ENCODE results near the gene AUNIP.

The AUNIP gene

DNA sequence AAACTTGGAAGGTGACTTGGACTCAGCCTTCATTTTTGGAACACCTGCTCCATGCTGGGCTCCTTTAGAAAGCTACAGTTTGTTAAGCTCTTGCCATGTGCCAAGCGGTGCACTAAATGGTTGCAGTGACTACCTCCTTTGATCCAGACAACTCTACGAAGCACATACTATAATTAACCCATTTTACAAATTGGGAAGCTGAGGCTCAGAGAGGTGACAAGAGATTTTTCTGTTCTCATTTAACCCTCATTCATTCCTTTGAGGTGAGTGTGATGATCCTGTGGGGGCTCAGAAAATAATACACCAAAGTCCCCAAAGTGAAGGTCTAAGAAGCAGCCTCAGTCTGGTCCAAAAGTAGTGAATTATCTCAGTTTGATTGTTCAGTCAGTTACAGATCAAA lies 17.9 kb upstream of the AUNIP start:
- DNase-seq: no peak
- TF ChIP-seq GATA1 (IDR thresholded peaks at IDR 0.05; ENCODE audit: low read depth, low read length) (no peak), POLR2A (IDR thresholded peaks at IDR 0.05; ENCODE audit: low read length) (no peak)

GRCh38 chr1:25876693-25877077 lies 17.4 kb upstream of the AUNIP start:
- TF ChIP-seq GATA1 (IDR thresholded peaks at IDR 0.05; ENCODE audit: low read depth, low read length): no peak
- no peak for TF ChIP-seq POLR2A (IDR thresholded peaks at IDR 0.05; ENCODE audit: low read length)
- no peak for DNase-seq

DNA sequence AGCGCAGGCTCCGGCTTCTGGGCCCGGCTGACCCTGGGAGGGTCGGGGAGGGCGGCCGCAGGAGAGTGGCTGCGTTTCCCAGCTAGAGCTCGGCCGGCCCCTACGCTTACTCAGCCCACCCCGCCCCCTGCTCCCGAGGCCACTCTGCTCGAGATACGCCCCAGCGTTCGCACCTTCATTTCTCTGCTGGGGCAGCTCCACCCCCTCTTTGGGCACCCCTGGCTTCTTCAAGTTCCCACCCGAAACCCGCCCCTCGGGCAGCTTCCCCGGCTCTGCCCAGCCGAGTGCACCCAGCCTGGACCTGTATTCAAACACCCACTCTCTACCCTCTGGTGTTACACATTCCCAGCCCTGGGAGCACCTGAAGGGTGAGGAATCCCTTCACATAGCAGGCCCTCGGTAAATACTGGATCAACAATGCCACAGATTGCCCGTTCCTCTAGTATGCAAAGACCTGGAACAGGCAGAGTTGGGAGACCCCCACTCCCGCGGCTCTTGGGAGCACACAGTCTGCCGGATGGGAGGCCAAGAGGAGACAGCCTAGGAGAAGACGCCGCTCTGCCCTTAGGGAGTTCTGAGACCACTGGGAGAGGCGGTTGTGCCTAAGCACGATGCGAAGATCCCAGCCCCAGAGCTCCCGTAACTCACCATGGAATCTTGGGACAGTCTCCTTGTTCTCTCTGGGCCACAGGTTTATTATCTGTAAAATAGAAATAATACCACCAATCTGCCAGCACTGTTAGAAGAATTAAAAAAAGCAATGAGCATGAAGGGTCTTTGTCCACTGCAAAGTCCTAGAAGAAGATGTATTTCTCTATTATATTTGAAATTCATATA lies 16.8 kb upstream of the AUNIP start:
- TF ChIP-seq POLR2A (IDR thresholded peaks at IDR 0.05; ENCODE audit: low read length) (no peak), GATA1 (IDR thresholded peaks at IDR 0.05; ENCODE audit: low read depth, low read length) (no peak)

GRCh38 chr1:25875154-25875855 lies 16.0 kb upstream of the AUNIP start, which contains the start of gene PAQR7:
TSS of gene PAQR7 (minus strand) at chr1:25875708. CDS start at chr1:25863839, 11,869 bp downstream.
- peak in 1 of 2 experiments; percentile 87 for DNase-seq
- TF ChIP-seq GATA1 (IDR thresholded peaks at IDR 0.05; ENCODE audit: low read depth, low read length): no peak
- no peak for TF ChIP-seq POLR2A (IDR thresholded peaks at IDR 0.05; ENCODE audit: low read length)

More for the DNA sequence above, 16.8 kb upstream of the AUNIP start:
- peak in 1 of 2 experiments; percentile 64 for DNase-seq

- no peak for DNase-seq
- TF ChIP-seq GATA1 (IDR thresholded peaks at IDR 0.05; ENCODE audit: low read depth, low read length) (no peak), POLR2A (IDR thresholded peaks at IDR 0.05; ENCODE audit: low read length) (no peak)
These were observed 15.4 kb upstream of the AUNIP start for GRCh38 chr1:25874635-25875153.

- no peak for DNase-seq
- TF ChIP-seq POLR2A (IDR thresholded peaks at IDR 0.05; ENCODE audit: low read length) (no peak), GATA1 (IDR thresholded peaks at IDR 0.05; ENCODE audit: low read depth, low read length) (no peak)
These were observed 15.0 kb upstream of the AUNIP start for GRCh38 chr1:25874209-25874608.

DNA sequence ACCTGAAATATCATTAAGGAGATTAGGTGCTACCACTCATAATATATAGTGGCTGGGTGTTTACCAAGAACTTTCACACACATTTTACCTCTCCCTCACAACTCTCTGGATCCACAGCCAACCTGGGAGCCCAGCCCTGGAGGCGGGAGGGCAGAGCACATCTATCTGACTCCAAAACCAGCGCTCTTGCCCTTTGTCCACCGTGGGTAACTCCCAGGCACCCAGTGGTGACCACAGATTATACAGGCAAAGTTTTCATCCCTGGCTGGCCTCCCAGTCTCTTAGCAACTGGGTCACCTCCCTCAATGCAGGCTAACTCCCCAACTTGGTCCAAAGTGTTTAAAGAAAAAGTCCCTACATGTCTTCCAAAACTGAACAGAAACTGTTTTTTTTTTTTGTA lies 13.9 kb upstream of the AUNIP start:
- no peak for TF ChIP-seq POLR2A (IDR thresholded peaks at IDR 0.05; ENCODE audit: low read length)
- TF ChIP-seq GATA1 (IDR thresholded peaks at IDR 0.05; ENCODE audit: low read depth, low read length): no peak
- DNase-seq: peak in 1 of 2 experiments; percentile 61

GRCh38 chr1:25872713-25873112 lies 13.5 kb upstream of the AUNIP start:
- no peak for DNase-seq
- no peak for TF ChIP-seq POLR2A (IDR thresholded peaks at IDR 0.05; ENCODE audit: low read length)
- no peak for TF ChIP-seq GATA1 (IDR thresholded peaks at IDR 0.05; ENCODE audit: low read depth, low read length)

DNA sequence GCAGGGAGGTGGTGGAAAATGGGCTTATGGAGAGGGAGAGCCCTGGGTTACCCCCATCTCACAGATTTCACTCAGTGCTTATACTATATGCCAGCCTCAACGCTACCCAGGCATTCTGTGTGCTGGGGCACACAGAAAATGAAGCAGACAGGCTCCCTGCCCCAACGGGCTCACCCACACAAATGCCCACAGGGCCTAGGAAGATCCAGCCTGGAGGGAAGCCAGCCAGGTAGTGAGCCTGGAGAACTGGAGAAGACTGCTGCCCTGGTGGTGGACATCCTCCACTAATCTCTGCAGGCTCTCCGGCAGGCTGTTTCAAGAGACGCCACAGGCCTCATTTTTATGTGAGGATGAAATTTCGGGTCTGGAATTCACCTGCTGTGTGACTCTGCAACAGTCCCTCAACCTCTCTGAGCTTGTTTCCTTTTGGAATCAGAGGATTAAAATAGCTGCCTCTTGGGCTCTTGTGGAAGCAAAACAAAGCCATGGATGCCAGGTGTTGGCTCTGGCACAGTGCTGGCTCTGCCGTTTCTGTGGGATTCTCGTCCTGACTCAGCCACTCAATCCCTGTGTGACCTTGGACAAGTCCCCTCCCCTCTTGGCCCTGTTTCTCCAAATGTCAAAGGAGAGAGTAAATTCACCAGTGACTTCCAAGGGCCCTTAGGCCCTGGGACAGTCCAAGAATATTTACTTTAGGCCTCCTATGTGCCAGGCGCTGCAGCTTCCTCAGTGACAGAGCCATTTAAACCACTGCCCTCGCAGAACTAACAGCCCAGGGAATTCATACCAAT lies 12.6 kb upstream of the AUNIP start:
- TF ChIP-seq GATA1 (IDR thresholded peaks at IDR 0.05; ENCODE audit: low read depth, low read length): no peak

DNA sequence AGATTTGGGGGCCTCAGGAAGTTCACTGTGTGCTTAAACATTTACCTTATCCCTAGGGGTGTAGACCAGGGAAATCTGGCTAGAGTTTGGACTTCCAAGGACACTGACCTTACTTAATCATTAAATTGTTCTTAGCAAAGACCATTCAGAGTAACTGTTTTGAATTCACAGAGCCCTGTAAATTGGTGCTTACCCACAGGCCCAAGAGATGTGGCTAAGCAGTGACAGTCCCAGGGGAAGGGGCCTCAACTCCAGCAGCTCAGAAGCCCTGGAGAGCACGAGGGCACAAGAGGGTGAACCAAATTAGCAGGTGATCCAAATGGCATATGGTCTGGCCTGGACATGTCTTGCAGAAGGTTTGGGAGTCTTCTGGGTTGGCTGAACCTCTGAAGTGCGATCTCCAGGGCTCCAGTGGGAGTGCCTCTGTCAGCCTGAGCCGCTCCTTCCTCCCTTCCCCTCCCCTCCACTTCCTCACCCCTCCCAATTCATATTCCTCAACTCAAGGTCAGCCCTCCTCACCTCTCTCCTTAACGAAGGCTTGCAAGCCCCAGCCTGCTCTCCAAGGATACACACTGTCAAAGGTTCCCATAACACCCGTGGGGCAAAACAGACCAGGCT lies 11.9 kb upstream of the AUNIP start:
- no peak for DNase-seq
- no peak for TF ChIP-seq GATA1 (IDR thresholded peaks at IDR 0.05; ENCODE audit: low read depth, low read length)
- TF ChIP-seq POLR2A (IDR thresholded peaks at IDR 0.05; ENCODE audit: low read length): no peak

More for the DNA sequence above, 12.6 kb upstream of the AUNIP start:
- DNase-seq: no peak

DNA sequence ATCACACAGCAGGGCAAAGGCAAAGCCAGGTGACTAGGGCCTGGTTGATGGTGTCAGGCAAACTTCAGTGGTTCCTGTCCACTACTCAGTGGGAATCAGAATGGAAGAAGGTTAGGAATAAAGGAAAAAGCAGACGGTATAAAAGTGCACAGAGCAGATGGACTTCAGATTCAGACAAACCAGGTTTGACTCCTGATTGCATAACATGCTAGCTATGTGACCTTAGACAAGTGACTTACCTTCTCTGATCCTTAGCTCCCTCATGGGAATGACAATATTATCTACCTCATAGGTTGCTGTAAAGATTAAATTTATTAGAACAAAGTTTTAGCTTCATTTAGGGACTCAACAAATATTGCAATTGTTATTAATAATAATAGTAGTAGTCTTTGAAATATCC lies 11.4 kb upstream of the AUNIP start:
- DNase-seq: no peak
- TF ChIP-seq POLR2A (IDR thresholded peaks at IDR 0.05; ENCODE audit: low read length) (no peak), GATA1 (IDR thresholded peaks at IDR 0.05; ENCODE audit: low read depth, low read length) (no peak)

DNA sequence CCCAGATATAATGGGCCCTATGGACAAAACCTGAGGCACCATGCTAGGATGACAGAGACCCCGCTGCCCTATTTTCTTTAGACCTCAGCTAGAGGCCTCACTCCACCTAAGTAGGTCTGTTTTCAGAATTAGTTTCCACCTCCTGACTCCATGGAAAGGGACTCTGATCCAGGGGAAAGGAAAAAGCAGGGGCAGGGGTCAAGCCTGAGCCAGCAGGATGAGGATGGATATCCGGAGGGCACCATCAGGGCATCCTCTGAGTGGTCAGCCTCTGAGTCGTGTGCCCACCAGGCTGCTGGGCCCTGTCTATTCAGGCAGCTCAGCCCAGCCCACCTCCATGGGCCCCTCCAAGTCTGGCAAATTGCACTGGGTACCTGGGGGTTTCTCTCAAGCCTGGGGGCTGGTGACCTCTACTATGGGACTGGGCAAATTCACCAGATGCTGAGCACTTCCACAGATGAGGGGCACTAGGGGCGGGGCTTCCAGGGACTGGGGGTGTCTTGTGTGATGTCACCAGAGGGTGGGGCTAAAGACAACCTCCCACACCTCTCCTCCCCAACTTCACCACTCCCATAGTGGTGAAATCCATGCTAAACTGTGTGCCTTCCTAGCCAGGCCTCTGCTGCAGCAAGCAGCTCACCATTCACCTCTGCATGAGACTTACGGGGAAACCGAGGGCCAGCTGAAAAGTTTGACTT lies 10.8 kb upstream of the AUNIP start:
- peak in 1 of 2 experiments; percentile 43 for DNase-seq
- TF ChIP-seq GATA1 (IDR thresholded peaks at IDR 0.05; ENCODE audit: low read depth, low read length) (no peak), POLR2A (IDR thresholded peaks at IDR 0.05; ENCODE audit: low read length) (no peak)
